ENCODE measurements around the gene C19orf33. TPM values are rescaled to one million over a fixed set of nuclear protein-coding genes. Genes with fewer than 3 reads are reported as not detected.

Gene C19orf33
- total and polyA plus RNA-seq, 2 of the 8 experiments (the other 6 are each of a cell fraction or from before 2014, with no cell fraction given) = 6.0 to 36.0 TPM

DNA sequence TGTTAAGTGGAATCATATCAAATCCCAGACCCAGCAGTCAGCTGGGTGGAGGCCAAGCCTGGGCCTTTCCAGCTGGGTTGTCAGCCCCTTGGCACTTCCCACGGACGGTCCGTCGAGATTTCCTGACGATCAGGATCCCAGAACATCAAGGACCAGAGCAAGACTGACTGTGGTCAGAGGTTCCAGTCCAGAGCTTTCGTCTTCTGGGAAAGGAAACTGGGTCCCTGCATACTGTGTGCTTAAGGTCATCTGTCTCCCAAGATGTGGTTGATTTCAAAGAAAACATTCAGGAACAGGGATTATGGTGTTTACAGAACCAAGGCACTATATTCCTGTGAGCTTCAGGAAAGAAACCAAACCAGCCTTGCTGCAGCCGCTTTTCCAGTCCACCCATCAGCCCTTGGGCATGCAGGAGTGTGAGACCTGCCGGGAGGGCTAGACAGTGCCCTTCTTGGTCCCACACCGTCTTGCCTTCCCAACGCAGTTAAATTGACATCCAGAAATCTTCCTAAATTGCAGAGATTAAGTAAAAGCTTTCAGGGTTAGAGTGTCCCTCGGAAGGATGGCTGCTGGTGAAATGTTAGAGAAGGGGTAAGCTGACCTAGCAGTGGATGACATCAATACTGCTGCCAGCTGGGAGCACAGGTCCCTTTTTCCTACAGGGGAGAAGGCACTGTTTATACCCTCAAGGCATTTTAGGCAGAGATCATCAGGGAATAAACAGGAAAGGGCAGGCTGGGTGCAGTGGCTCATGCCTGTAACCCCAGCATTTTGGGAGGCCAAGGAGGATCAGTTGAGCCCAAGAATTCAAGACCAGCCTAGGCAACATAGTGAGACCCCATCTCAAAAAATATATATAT lies 5.0 kb upstream of the C19orf33 start (continued):
- TF ChIP-seq TAF1 (IDR thresholded peaks at IDR 0.05; ENCODE audit: low read depth, low read length) = no peak

All from H1 (cell line).